ENCODE results near the gene CCT4.
"Not testable (repeated sequence)": the region's sequence is repeated elsewhere in the genome, so short reads cannot be mapped to it uniquely, and the experiment has no call there.

The CCT4 gene

DNA sequence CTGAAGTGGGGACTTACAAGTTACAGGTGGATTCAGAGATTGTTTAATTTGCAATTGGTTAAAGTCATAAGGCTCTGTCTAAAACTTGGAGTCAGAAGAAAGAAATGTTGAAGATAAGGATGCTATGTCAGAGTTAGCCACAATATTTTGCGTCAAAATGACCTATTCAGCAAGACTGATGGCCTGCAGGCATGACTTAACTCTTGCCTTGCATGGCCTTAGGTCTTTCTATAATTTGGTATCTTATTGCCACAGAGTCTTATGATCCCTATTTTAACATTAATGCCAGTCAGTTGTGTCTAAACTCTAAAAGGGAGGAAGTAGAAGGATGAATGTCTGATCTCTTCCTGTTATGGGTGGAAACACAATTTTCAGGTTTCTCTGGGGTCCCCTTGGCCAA lies 11.8 kb upstream of the CCT4 start:
- no peak overlapping the region for H3K27ac Mint-ChIP-seq
- H3K4me3 Mint-ChIP-seq, result no peak overlapping the region
- no peaks in the 10 kb centered on the region for H3K9me3 Mint-ChIP-seq
- H3K4me1 Mint-ChIP-seq, result peaks cover 4% of the 10 kb centered on the region
- H3K27me3 Mint-ChIP-seq, result no peaks in the 10 kb centered on the region
- H3K36me3 Mint-ChIP-seq, result no peaks in the 10 kb centered on the region

DNA sequence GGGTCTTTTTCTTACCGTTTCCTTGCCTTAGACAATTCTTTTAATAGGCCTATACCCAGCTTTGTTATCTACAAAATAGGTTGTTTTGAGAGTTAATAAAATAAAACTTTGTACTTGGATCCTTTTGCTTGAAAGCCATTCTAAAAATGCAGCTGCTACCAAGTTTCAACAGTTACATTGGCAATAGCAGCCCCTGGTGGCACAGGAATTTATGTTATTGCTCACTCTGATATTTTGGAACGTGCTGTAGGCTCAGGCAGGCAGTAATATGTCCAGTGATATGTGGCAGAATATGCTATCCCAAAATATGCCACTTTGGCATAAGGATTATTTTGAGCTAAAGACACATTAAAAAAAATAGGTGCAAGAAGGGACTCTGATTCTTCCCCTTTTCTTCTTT lies 10.4 kb upstream of the CCT4 start:
- Mint-ChIP-seq H3K4me3 (no peak overlapping the region), H3K36me3 (no peaks in the 10 kb centered on the region), H3K27me3 (no peaks in the 10 kb centered on the region), H3K4me1 (no peaks in the 10 kb centered on the region), H3K27ac (no peak overlapping the region), H3K9me3 (no peaks in the 10 kb centered on the region)

DNA sequence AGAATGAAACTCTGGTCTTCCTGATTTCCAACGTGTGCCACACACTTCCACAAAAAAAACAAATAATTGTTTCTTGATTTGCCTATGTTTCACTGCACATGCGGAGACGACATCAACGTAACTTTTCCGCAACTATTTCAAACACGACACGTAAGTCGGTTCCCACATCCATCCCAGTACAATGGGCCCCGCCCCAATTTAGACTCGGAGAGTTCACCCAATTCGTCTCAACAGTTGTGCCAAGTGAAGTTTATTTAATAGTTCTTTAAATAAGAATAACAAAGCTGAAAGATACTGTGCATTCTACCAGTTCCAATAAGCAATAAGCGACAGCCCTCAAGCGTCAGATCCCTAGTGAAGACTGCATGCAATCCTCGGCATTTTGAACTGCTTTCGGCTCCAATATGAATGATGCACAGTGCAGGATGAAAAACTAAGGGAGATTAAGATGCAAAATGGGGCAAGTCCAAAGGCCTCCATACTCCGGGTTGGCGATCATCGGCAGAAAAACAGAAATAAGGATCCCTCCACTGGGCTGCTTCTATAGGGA lies 664 bp downstream of the CCT4 start:
- peaks cover 16% of the 10 kb centered on the region for H3K36me3 Mint-ChIP-seq
- no peaks in the 10 kb centered on the region for H3K9me3 Mint-ChIP-seq
- no peaks in the 10 kb centered on the region for H3K27me3 Mint-ChIP-seq
- peak overlapping the region; percentile 100 for H3K27ac Mint-ChIP-seq
- H3K4me3 Mint-ChIP-seq, result peak overlapping the region; percentile 87
- peaks cover 33% of the 10 kb centered on the region for H3K4me1 Mint-ChIP-seq

- Mint-ChIP-seq H3K4me3 (peak overlapping the region; percentile 87), H3K27ac (peak overlapping the region; percentile 100), H3K9me3 (no peaks in the 10 kb centered on the region), H3K36me3 (peaks cover 16% of the 10 kb centered on the region), H3K27me3 (no peaks in the 10 kb centered on the region), H3K4me1 (peaks cover 33% of the 10 kb centered on the region)
Measured at GRCh38 chr2:61885896-61886603, 2.4 kb downstream of the CCT4 start.

- Mint-ChIP-seq H3K4me1 (peaks cover 26% of the 10 kb centered on the region), H3K36me3 (peaks cover 19% of the 10 kb centered on the region), H3K4me3 (no peak overlapping the region), H3K9me3 (no peaks in the 10 kb centered on the region), H3K27me3 (no peaks in the 10 kb centered on the region), H3K27ac (no peak overlapping the region)
Measured at GRCh38 chr2:61882850-61883249, 5.6 kb downstream of the CCT4 start.

DNA sequence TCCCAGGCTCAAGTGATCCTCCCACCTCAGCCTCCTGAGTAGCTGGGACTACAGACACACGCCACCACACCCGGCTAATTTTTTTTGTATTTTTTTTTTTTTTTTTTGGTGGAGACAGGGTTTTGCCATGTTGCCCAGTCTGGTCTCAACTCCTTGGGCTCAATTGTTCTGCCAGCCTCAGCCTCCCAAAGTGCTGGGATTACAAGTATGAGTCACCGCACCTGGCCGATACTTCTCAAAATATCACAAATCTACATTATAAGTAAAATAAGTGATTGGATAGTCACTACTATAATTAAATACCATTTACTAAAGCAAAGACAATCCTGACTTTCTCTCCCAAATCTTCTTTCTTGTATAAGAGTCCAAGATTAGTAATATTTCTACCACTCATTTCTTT lies 9.1 kb downstream of the CCT4 start:
- not testable (repeated sequence) for H3K9me3 Mint-ChIP-seq, H3K4me1 Mint-ChIP-seq, H3K36me3 Mint-ChIP-seq, H3K27ac Mint-ChIP-seq, H3K27me3 Mint-ChIP-seq, H3K4me3 Mint-ChIP-seq

DNA sequence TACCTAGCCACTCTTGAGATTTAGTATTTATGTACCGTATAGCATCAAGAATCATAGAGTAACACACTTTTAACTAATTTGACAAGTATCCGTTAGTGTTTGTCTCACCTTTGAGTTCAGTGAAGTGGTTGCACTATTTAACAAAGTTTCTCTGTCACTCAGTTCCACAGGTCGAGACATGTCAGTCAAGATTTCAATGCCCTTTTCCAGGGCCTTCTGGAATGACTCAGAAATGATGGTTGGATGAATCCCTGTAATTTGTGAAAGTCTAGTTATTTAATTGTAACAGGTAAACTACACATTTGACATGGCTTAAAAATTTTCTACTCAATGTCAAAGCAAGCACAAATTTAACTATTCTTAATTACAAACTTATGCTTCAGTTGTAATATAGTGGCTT lies 9.7 kb downstream of the CCT4 start:
- Mint-ChIP-seq H3K27me3 (no peaks in the 10 kb centered on the region), H3K27ac (no peak overlapping the region), H3K36me3 (peaks cover 7% of the 10 kb centered on the region)

GRCh38 chr2:61877571-61878245 lies 10.7 kb downstream of the CCT4 start:
- Mint-ChIP-seq H3K27me3 (no peaks in the 10 kb centered on the region), H3K4me1 (no peaks in the 10 kb centered on the region), H3K27ac (no peak overlapping the region), H3K9me3 (no peaks in the 10 kb centered on the region), H3K4me3 (no peak overlapping the region), H3K36me3 (peaks cover 7% of the 10 kb centered on the region)

More for the DNA sequence above, 9.7 kb downstream of the CCT4 start:
- H3K4me3 Mint-ChIP-seq, result no peak overlapping the region
- no peaks in the 10 kb centered on the region for H3K4me1 Mint-ChIP-seq
- no peaks in the 10 kb centered on the region for H3K9me3 Mint-ChIP-seq

DNA sequence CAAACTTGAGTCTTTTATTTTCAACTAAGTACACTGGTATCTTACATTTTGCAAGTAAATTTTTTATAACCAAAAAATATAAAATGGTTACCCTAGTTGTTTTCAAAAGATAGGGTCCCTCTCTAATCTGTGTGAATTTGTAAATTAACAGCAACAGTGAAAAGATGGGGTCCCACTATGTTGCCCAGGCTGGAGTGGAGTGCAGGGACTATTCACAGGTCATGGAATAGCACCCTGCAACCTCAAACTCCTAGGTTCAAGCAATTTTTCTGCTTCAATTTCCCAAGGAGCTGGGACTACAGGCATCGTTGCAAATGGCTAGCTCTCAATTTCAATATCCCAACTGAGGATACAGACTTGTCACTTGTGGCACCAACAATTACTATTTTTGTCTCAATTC lies 12.1 kb downstream of the CCT4 start:
- H3K4me3 Mint-ChIP-seq, result no peak overlapping the region
- H3K9me3 Mint-ChIP-seq, result no peaks in the 10 kb centered on the region
- no peaks in the 10 kb centered on the region for H3K4me1 Mint-ChIP-seq
- peaks cover 11% of the 10 kb centered on the region for H3K36me3 Mint-ChIP-seq
- no peaks in the 10 kb centered on the region for H3K27me3 Mint-ChIP-seq
- no peak overlapping the region for H3K27ac Mint-ChIP-seq

DNA sequence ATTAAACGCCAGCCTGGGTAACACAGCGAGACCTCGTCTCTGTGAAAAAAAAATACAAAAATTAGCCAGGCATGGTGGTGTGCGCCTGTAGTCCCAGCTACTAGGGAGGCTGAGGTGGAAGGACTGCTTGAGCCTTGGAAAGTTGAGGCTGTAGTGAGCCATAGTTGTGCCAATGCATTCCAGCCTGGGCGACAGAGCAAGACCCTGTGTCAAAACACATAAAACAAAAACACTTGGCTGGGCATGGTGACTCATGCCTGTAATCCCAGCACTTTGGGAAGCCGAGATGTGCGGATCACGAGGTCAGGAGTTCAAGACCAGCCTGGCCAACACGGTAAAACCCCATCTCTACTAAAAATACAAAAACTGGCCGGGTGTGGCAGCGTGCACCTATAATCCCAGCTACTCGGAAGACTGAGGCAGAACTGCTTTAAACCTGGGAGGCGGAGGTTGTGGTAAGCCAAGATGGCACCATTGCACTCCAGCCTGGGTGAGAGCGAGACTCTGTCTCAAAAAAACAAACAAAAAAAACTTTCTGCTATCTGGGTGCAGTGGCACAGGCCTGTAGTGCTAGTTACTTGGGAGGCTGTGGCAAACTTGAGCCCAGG lies 21.9 kb downstream of the CCT4 start:
- peak overlapping the region; percentile 51 for H3K27ac Mint-ChIP-seq
- not testable (repeated sequence) for H3K4me1 Mint-ChIP-seq

GRCh38 chr2:61862085-61862484 lies 26.4 kb downstream of the CCT4 start:
- H3K27me3 Mint-ChIP-seq, result no peaks in the 10 kb centered on the region
- no peak overlapping the region for H3K4me3 Mint-ChIP-seq
- peaks cover 23% of the 10 kb centered on the region for H3K36me3 Mint-ChIP-seq

More for the DNA sequence above, 21.9 kb downstream of the CCT4 start:
- H3K4me3 Mint-ChIP-seq, H3K9me3 Mint-ChIP-seq, H3K27me3 Mint-ChIP-seq: not testable (repeated sequence)
- H3K36me3 Mint-ChIP-seq, result peaks cover 30% of the 10 kb centered on the region

DNA sequence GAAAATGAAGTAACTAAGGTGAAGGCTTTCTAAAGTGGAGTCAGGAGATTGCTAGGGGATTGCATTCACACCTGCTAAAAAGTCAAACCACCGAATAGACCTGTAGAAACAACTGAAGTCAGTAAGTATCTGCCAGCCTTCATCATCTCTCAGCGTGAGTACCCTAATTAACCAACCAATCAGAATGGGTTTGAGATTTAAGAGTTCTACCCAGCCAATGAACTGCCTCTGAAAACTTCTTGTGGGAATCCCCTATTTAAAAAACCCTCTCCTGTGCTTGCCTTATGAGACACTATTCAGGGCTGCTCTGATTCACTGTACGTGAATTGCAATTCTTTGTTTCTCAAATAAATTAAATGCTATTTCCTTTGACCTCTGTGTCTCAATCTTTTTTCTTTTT lies 31.2 kb downstream of the CCT4 start:
- Mint-ChIP-seq H3K9me3 (no peaks in the 10 kb centered on the region), H3K36me3 (peaks cover 6% of the 10 kb centered on the region), H3K27ac (no peak overlapping the region), H3K27me3 (no peaks in the 10 kb centered on the region), H3K4me1 (peaks cover 16% of the 10 kb centered on the region), H3K4me3 (no peak overlapping the region)

More at GRCh38 chr2:61862085-61862484, 26.4 kb downstream of the CCT4 start:
- Mint-ChIP-seq H3K4me1 (no peaks in the 10 kb centered on the region), H3K9me3 (peaks cover 5% of the 10 kb centered on the region), H3K27ac (no peak overlapping the region)

DNA sequence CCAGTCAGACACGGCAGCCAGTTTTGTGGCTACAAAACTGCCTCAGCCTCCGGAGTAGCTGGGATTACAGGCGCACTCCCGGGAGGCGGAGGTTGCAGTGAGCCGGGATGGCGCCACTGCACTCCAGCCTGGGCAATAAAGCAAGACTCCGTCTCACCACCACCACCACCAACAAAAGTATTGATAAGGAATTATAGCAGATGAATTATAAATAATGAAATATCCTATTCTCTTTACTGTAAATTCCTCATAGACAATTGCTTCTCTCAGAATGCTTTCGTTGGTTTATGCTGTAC lies 33.2 kb downstream of the CCT4 start:
- peak overlapping the region; percentile 99 for H3K4me3 Mint-ChIP-seq
- peak overlapping the region; percentile 97 for H3K27ac Mint-ChIP-seq
- no peaks in the 10 kb centered on the region for H3K27me3 Mint-ChIP-seq
- H3K4me1 Mint-ChIP-seq, result peaks cover 18% of the 10 kb centered on the region
- no peaks in the 10 kb centered on the region for H3K9me3 Mint-ChIP-seq
- peaks cover 2% of the 10 kb centered on the region for H3K36me3 Mint-ChIP-seq

DNA sequence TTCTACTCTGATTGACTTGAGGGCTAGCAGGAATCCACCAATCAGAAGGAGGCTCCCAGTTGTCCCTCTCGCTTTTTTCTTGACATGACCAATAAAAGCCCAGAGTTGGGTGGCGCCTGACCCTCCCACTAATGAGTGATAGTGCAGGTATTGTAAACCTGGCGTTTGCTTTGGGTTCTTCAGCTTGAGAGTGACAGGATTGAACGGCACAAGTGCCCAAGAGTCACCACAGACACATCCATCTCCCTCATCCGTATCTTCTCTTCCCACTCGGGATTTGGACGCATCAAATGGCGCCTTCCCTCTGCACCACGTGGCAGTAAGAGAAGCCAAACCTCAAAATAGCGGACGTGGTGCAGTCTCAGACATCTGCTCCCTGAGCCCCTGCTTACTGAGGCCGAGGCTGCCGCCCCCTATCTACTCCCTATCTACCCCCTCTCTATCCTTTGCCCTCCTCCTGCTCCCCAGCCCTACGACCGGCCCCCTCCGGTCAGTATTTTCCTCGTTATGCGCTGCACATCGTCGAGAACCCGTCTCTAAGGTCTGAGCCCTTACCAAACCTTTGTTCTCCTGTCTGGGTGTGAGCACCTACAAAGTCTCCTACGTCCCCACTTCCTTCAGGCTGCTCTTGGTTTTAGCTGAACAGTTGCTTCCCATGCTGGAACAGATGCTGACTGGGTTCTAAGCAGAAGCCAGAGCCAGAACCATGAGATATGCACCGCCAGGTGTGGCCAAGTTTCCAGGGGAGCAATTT lies 33.7 kb downstream of the CCT4 start:
- H3K4me3 Mint-ChIP-seq, result peak overlapping the region; percentile 99
- H3K9me3 Mint-ChIP-seq, result no peaks in the 10 kb centered on the region
- peak overlapping the region; percentile 97 for H3K27ac Mint-ChIP-seq
- no peaks in the 10 kb centered on the region for H3K27me3 Mint-ChIP-seq
- peaks cover 2% of the 10 kb centered on the region for H3K36me3 Mint-ChIP-seq
- peaks cover 18% of the 10 kb centered on the region for H3K4me1 Mint-ChIP-seq

DNA sequence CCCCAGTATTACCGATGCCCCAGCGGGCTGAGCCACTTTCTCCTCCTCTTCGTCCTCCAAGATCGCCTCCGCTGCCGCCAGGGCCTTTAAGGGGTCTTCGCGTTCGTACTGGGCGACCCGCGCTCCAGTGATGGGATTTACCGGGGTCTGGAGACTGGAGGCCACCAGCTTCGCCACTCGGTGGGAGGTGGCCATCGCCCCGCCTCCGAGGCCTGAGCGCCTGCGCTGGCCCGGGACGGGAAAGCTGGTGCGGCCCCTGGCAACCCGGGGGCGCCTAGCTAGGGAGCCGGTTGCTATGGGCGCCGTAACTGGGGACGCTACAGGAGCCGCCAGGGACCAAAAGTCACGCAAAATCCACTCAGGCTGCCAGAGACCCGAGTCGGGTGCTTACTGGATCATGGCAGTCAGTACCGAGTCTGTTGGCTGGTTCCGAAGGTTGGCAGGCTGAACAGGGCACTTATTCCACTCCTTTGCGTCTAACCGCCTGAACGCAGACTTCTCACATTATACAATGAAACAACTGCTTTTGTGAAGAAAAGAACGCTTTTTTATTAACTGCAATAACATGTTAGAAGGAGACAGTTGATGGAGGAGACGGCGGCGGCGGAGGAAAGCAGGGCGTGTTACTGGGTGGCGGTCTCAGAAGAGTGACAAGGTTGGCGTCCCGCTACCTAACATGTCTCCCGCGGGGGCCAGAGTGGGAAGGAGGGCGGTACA lies 34.5 kb downstream of the CCT4 start, which contains the start of gene FAM161A:
FAM161A (minus strand) TSS at position 214 of the 717 bp plus-strand sequence; CDS start at position 195, 19 bp downstream.
- Mint-ChIP-seq H3K36me3 (peaks cover 2% of the 10 kb centered on the region), H3K27me3 (no peaks in the 10 kb centered on the region), H3K27ac (peak within 1 kb of the TSS; percentile 97), H3K9me3 (no peaks in the 10 kb centered on the region), H3K4me3 (peak within 1 kb of the TSS; percentile 99), H3K4me1 (peaks cover 18% of the 10 kb centered on the region)

All from activated naive CD4-positive, alpha-beta T cell treated with anti-CD3 and anti-CD28 coated beads, Interleukin-2, amount 50 U/mL, for 24 hours (primary cell).